Muscle of leg (tissue), 11 donors: ENCODE results near the gene ZNF236. TPM values are rescaled to one million over a fixed set of nuclear protein-coding genes. Genes with fewer than 3 reads are reported as not detected.

ENCODE experiments used
- DNase-seq: peaks from one replicate; pipeline ENCODE4 v3.0.0; 2013
- H3K27ac ChIP-seq: one replicate; pipeline ENCODE4 v1.5.1; 2013; ENCODE audit warnings: mild to moderate bottlenecking, low read length, control low read depth
- H3K27me3 ChIP-seq: one replicate; pipeline ENCODE4 v1.6.1; 2013; ENCODE audit warnings: low read length; ENCODE audit not compliant: control insufficient read depth, insufficient read depth
- H3K36me3 ChIP-seq: one replicate; pipeline ENCODE4 v1.6.1; 2013; ENCODE audit warnings: low read length; ENCODE audit not compliant: control insufficient read depth, insufficient read depth
- H3K4me1 ChIP-seq: one replicate; pipeline ENCODE4 v1.6.1; 2013; ENCODE audit warnings: low read length; ENCODE audit not compliant: control insufficient read depth, insufficient read depth
- H3K4me3 ChIP-seq: one replicate; pipeline ENCODE4 v1.5.1; 2013; ENCODE audit warnings: low read length, control low read depth
- H3K9me3 ChIP-seq: replicated peaks from 2 replicates; pipeline ENCODE4 v1.6.1; 2013; ENCODE audit warnings: low read depth, low read length; ENCODE audit not compliant: control insufficient read depth
- WGBS: methylation state at CpG from one replicate; pipeline ENCODE4 v1.1.5; 2013; ENCODE audit warnings: missing lambda C conversion rate; ENCODE audit not compliant: insufficient coverage; 5-methylcytosine and 5-hydroxymethylcytosine counted together
- polyA plus RNA-seq, 8 donors: library from polyadenylated mRNA; unstranded; fragments of 120-200 nt; gene quantifications; one replicate each; pipeline versions ENCODE4 v1.2.1 to v1.2.3, GENCODE V29; 2013; ENCODE audit warnings: inconsistent platforms in 1 of 8, low replicate concordance in 1 of 8; ENCODE audit not compliant: insufficient read length in 8 of 8, insufficient read depth in 1 of 8
- total RNA-seq: library from RNA; stranded (reverse); fragments of 120-200 nt; gene quantifications from one replicate; pipeline ENCODE4 v1.2.4, GENCODE V29; 2013

Gene ZNF236
- total and polyA plus RNA-seq, 9 donors = 5.5 to 13.3 (median 6.1) TPM

- Histone ChIP-seq H3K4me1 (peaks cover 2% of the 10 kb centered on the region), H3K4me3 (peak overlapping the region; percentile 8), H3K9me3 (no peaks in the 10 kb centered on the region), H3K36me3 (no peaks in the 10 kb centered on the region), H3K27ac (no peak overlapping the region), H3K27me3 (no peaks in the 10 kb centered on the region)
- 17% methylated on average over 3 of the region's 11 CpGs for WGBS
- DNase-seq = peak; percentile 68
Measured at GRCh38 chr18:77000527-77000926, 178.2 kb downstream of the ZNF236 start.

GRCh38 chr18:77001041-77001440, 178.7 kb downstream of the ZNF236 start:
- peaks cover 2% of the 10 kb centered on the region for H3K4me1 ChIP-seq
- H3K9me3 ChIP-seq = no peaks in the 10 kb centered on the region
- no peak for DNase-seq
- WGBS = 84% methylated on average over 16 of the region's 19 CpGs
- no peak overlapping the region for H3K4me3 ChIP-seq
- peaks cover 3% of the 10 kb centered on the region for H3K27me3 ChIP-seq
- no peak overlapping the region for H3K27ac ChIP-seq
- no peaks in the 10 kb centered on the region for H3K36me3 ChIP-seq

- peaks cover 6% of the 10 kb centered on the region for H3K27me3 ChIP-seq
- DNase-seq = no peak
- WGBS = 89% methylated on average over 4 of the region's 7 CpGs
- H3K36me3 ChIP-seq = no peaks in the 10 kb centered on the region
- no peak overlapping the region for H3K27ac ChIP-seq
- H3K9me3 ChIP-seq = no peaks in the 10 kb centered on the region
- no peak overlapping the region for H3K4me3 ChIP-seq
- H3K4me1 ChIP-seq = peaks cover 9% of the 10 kb centered on the region
Measured at GRCh38 chr18:77001979-77002378, 179.6 kb downstream of the ZNF236 start.

GRCh38 chr18:77002496-77002895, 180.1 kb downstream of the ZNF236 start:
- Histone ChIP-seq H3K27me3 (peaks cover 6% of the 10 kb centered on the region), H3K9me3 (no peaks in the 10 kb centered on the region), H3K4me3 (no peak overlapping the region), H3K36me3 (no peaks in the 10 kb centered on the region), H3K27ac (no peak overlapping the region), H3K4me1 (peaks cover 14% of the 10 kb centered on the region)
- 42% methylated on average over 6 of the region's 10 CpGs for WGBS
- no peak for DNase-seq

GRCh38 chr18:77003316-77003715, 181.0 kb downstream of the ZNF236 start:
- no peak for DNase-seq
- H3K4me1 ChIP-seq = peaks cover 14% of the 10 kb centered on the region
- peaks cover 6% of the 10 kb centered on the region for H3K27me3 ChIP-seq
- H3K36me3 ChIP-seq = no peaks in the 10 kb centered on the region
- H3K27ac ChIP-seq = no peak overlapping the region
- WGBS = 93% methylated on average over 5 of the region's 7 CpGs
- no peaks in the 10 kb centered on the region for H3K9me3 ChIP-seq
- H3K4me3 ChIP-seq = no peak overlapping the region

GRCh38 chr18:77004555-77005380, 182.4 kb downstream of the ZNF236 start:
- DNase-seq = peak; percentile 35
- Histone ChIP-seq H3K9me3 (no peaks in the 10 kb centered on the region), H3K36me3 (no peaks in the 10 kb centered on the region), H3K27ac (peak overlapping the region; percentile 47), H3K4me1 (peaks cover 14% of the 10 kb centered on the region), H3K27me3 (peaks cover 6% of the 10 kb centered on the region), H3K4me3 (no peak overlapping the region)
- 80% methylated on average over 19 of the region's 26 CpGs for WGBS

- H3K27ac ChIP-seq = no peak overlapping the region
- 72% methylated on average over 8 of the region's 11 CpGs for WGBS
Measured at GRCh38 chr18:77005651-77006195, 183.4 kb downstream of the ZNF236 start.

GRCh38 chr18:77006305-77007175, 184.2 kb downstream of the ZNF236 start:
- Histone ChIP-seq H3K36me3 (no peaks in the 10 kb centered on the region), H3K27ac (no peak overlapping the region), H3K9me3 (no peaks in the 10 kb centered on the region), H3K4me1 (peaks cover 11% of the 10 kb centered on the region), H3K27me3 (peaks cover 9% of the 10 kb centered on the region), H3K4me3 (no peak overlapping the region)
- DNase-seq = no peak
- 60% methylated on average over 29 of the region's 29 CpGs for WGBS

More at GRCh38 chr18:77005651-77006195, 183.4 kb downstream of the ZNF236 start:
- H3K9me3 ChIP-seq = no peaks in the 10 kb centered on the region
- DNase-seq = no peak
- H3K4me1 ChIP-seq = peaks cover 11% of the 10 kb centered on the region
- H3K36me3 ChIP-seq = no peaks in the 10 kb centered on the region
- H3K27me3 ChIP-seq = peaks cover 6% of the 10 kb centered on the region
- no peak overlapping the region for H3K4me3 ChIP-seq

- H3K27ac ChIP-seq = no peak overlapping the region
- no peak for DNase-seq
Measured at GRCh38 chr18:77007251-77007650, 184.9 kb downstream of the ZNF236 start.

GRCh38 chr18:77008006-77008405, 185.6 kb downstream of the ZNF236 start:
- no peak for DNase-seq
- no peaks in the 10 kb centered on the region for H3K9me3 ChIP-seq
- H3K36me3 ChIP-seq = no peaks in the 10 kb centered on the region
- H3K27ac ChIP-seq = no peak overlapping the region
- no peak overlapping the region for H3K4me3 ChIP-seq
- peaks cover 11% of the 10 kb centered on the region for H3K4me1 ChIP-seq
- 75% methylated on average over 6 of the region's 13 CpGs for WGBS
- peaks cover 9% of the 10 kb centered on the region for H3K27me3 ChIP-seq

More at GRCh38 chr18:77007251-77007650, 184.9 kb downstream of the ZNF236 start:
- peaks cover 11% of the 10 kb centered on the region for H3K4me1 ChIP-seq
- H3K4me3 ChIP-seq = no peak overlapping the region
- no peaks in the 10 kb centered on the region for H3K9me3 ChIP-seq
- WGBS = 82% methylated on average over 4 of the region's 12 CpGs
- H3K27me3 ChIP-seq = peaks cover 9% of the 10 kb centered on the region
- H3K36me3 ChIP-seq = no peaks in the 10 kb centered on the region
